ENCODE data around the gene CHP2.
"Not testable (repeated sequence)": the region's sequence is repeated elsewhere in the genome, so short reads cannot be mapped to it uniquely, and the experiment has no call there.

The CHP2 gene

GRCh38 chr16:23748630-23749029 lies 6.2 kb upstream of the CHP2 start:
- DNase-seq = no peak

DNA sequence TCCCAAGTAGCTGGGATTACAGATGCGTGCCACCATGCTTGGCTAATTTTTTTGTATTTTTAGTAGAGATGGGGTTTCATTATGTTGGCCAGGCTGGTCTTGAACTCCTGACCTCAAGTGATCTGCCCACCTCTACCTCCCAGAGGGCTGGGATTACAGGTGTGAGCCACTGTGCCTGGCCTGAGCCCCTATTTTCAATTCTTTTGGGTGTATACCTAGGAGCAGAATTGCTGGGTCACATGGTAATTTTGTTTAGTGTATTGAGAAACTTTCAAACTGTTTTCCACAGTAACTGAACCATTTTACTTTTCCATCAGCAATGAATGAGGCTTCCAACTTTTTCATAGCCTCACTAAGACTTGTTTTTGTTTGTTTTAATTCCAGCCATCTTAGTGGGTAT lies 3.8 kb upstream of the CHP2 start:
- DNase-seq = not testable (repeated sequence)

- no peak for DNase-seq
Observed at GRCh38 chr16:23753908-23754593, 775 bp upstream of the CHP2 start.

DNA sequence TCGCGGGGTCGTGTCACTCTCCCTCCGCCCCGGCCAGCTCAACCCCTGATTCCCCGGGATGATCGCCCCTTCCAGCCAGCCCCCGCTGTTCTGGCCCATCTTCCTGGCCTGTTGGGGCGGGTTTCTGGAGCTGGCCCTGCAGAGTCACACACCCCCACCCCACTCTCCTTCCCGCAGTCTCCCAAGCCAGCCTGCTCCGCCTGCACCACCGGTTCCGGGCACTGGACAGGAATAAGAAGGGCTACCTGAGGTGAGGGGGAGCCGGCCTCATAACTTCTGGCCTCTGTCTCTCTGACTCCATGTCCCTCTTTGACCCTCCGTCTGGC lies 621 bp downstream of the CHP2 start:
- DNase-seq = no peak

DNA sequence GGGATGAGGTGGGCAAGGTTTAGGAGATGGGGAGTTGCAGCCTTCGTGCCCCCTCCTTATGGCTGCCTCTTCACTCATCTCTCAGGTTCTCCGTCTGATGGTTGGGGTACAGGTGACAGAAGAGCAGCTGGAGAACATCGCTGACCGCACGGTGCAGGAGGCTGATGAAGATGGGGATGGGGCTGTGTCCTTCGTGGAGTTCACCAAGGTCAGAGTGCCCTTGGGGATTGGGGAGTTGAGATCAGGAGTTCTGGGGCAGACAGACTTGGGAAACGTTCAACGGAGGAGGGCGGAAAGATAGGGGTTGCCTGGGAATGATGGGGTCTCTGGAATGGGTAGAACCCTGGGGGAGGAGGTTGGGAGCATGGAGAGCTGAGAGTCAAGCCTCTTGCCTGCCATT lies 2.3 kb downstream of the CHP2 start:
- no peak for DNase-seq

- no peak for DNase-seq
Observed at GRCh38 chr16:23757937-23758619, 3.3 kb downstream of the CHP2 start.

DNA sequence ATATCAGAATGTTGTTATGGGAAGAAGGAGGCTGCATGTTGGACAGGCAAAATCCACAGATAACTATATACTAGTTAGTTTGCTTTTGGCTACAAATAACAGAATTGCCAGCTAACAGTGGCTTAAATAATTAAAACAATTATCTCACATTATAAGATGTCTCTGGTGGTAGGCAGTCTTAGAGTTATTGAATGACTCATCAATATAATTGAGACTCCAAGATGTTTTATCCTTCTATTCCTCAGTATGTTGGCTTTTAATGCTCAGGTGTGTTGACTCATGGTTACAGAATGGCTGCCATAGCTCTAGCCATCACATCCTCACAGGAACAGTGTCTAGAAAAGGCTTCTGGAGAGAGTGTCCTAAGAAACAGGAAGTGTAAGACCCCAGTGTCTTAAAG lies 11.1 kb downstream of the CHP2 start:
- no peak for DNase-seq

DNA sequence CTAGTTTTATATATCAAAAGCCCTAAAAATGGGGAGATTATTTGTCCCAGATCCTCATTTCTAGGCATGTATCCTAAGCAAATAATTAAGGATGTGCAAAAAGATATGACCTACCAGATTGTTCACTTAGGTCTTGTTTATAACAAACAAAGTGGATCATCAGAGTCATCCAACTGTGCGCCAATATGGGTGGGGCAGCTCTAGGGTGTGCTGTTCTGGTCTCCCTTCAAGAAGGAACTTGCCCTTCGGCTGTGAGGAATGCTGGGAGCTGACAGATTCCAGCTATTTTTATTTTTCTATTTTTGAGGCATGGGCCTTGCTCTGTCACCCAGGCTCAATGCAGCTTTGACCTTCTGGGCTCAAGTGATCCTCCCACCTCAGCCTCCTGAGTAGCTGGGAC lies 13.8 kb downstream of the CHP2 start:
- DNase-seq = no peak

DNA sequence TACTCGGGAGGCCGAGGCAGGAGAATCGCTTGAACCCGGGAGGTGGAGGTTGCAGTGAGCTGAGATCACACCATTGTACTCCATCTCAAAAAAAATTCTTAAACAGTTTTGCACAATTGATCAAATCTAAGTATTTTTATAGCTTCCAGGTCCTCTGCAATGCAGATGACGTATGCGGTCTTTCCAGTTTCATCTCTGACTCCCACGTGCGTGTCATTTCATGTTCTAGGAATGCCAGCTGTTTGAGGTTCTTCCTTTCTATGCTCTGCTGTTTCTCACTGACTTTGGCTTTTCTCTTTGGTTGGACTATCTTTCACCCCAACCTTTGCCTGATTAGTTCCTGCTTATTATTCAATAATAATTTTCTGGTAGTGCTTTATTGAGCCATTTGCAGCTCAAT lies 16.2 kb downstream of the CHP2 start:
- DNase-seq = no peak

- DNase-seq = no peak
Observed at GRCh38 chr16:23771642-23772041, 16.8 kb downstream of the CHP2 start.

DNA sequence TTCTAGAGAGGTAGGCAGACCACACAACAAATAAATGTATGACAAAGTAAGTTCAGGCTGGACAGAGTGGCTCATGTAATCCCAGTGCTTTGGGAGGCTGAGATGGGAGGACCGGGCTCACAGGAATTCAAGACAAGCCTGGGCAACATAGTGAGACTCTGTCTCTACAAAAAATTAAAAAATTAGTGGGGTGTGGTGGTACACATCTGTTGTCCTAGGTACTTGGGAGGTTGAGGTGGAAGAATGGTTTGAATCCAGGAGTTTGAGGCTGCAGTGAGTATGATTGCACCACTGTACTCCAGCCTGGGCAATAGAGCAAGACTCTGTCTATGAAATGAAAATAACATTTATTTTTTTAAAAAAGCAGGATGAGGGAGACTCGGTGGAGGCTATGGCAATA lies 18.5 kb downstream of the CHP2 start:
- no peak for DNase-seq

DNA sequence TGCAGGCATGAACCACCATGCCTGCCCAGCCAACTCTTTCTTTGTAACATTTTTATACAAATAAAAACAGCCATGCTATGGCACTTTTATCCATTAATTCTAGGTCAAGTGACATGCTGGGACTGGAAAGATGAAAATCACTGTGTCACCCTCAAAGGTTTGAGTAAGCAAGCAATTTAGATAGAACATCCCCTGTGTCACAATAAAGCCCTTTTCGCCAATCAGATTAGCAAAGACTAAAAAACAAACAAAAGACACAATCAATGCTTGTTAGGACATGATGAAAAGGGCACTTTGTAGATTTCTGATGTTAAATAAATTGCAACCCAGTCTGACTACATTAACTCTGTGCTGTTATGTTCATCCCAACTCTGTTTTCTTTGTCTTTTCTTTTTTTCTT lies 26.4 kb downstream of the CHP2 start:
- DNase-seq = no peak

- DNase-seq = no peak
Observed at GRCh38 chr16:23784811-23785447, 30.1 kb downstream of the CHP2 start.

- no peak for DNase-seq
Observed at GRCh38 chr16:23785842-23786241, 31.0 kb downstream of the CHP2 start.

DNA sequence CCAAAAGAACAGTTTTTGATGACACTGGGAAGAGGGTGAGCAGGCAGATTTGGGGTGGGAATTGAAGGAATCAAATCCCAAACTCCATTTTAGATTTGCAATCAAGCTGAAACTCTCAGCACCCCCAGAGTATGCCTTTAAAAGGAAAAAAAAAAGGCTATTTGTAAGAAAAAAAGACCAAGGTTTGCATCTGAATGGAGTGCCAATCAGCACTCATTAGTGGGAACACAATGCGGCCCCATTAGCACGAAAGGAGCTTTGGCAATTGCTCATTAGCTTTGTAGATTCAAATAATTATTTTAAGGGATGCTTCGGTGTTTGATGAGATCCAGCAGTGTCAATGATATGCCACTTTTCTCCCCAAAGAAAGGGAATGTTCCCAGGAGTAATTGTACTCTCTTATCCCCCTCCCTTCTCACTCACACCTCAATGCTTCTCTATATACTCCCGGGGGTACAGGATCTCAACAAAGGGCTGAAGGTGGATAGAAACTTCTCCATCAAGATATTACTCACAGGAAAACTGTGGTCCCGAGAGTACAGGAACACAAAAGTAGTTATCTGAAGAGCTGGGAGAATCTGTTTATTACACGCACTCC lies 32.2 kb downstream of the CHP2 start:
- no peak for DNase-seq

DNA sequence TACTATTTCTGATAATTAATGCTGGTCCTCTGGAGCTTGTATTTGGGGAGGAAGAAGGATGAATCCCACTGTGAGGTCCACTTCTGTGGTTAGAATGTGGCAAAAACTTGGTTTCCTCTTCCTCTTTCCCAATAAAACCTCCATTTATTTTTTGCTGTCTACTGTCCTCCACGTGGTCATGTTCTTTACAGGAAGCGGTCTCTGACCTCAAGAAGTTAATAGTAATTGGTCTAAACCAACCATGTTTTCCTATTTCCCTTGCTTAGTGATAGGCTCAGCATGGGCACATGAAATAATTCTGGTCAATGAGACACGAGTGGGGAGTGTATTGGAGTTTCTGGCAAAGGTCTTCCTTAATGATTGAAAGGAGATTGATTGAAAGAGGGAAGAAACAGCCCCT lies 33.9 kb downstream of the CHP2 start:
- no peak for DNase-seq

DNA sequence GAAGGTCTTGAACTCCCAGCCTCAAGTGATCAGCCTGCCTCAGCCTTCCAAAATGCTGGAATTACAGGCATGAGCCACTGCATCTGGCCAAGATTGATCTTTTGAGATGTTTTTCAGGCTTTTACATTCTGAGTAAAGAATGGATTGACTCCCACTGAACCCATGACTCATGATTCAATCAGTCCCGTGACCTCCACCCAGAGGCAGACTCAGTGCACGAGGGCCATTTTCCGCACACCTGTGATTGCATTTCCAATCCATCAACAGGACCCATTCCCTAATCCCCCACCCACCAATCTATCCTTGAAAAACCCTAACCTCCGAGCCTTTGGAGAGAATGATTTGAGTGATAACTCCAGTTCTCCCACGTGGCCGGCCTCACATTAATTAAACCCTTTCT lies 40.6 kb downstream of the CHP2 start:
- DNase-seq = no peak

DNA sequence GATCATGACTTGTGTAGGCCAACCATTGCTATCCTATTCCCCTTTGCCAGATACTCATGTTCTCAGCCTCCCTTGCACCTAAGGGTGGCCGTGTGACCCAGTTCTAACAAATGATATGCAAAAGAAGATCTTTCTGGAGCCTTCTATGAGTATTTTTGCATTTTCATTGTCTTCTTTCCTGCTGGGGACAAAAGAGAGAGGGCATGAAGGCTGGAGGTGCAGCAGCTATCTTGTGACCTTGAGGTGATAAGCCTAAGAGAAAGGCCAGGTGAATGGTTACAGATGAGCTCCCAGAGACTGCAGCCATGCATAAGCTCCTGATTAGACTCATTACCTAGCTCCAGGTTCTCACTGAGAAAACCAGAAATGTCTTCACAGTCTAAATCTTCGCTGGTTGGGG lies 42.1 kb downstream of the CHP2 start:
- DNase-seq = no peak

DNA sequence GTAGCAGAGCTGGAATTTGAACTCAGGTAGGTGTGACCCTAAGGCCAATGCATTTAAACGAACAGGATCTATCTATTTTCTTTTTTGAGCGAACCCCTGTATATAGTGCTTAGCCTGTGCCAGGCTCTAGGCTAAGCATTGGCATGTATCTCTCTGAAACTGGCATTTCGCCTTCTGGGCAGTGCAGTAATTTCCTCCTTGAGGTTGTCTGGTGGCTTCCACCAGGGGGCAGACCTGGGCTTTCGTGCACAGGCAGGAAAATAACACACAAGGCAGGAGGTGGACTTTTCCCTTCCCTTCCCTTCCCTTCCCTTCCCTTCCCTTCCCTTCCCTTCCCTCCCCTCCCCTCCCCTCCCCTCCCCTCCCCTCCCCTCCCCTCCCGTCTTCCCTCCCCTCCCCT lies 46.6 kb downstream of the CHP2 start:
- peak; percentile 66 for DNase-seq

DNA sequence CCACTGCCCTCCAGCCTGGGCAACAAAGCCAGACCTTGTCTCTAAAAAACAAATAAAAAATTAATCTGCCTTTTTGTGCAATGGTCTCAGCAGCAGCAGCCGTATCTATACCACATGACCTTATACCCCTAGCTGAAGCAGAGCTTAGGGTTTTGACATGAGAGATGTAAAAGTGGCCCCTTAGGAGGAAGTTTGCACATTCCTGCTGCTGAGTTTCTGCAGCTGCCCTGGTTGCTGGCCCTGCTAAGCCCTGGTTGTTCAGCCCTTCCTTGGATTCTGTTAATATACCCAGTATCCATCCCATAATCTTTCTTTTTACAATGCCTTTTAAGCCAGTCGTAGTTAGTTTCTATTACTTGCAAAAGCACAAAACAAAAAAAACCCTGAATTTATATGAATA lies 48.0 kb downstream of the CHP2 start:
- no peak for DNase-seq

DNA sequence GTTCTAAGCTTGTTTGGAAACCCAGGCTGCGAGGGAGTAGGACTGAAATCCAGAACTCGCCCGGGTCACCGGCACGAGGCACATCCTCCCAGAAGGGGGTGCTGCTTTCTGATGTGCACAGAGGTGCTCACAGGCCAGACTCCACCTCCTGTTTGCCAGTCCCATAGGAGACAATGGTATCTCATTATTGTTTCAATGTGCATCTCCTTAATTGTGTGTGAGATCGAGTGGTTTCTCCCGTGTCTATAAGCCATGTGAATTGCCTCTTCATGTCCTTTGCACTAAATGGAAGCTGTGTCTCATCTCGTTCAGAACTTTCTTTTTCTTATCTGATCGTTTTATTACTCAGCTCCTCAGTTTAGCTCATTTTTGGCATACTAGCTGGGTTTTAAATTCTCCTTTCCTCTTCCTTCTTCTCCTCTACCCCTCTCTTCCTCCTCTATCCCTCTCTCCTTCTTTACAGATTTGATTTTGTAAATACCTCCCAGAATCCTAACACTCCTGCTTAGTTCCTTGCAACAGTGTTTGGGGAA lies 48.8 kb downstream of the CHP2 start:
- DNase-seq = peak; percentile 30

DNA sequence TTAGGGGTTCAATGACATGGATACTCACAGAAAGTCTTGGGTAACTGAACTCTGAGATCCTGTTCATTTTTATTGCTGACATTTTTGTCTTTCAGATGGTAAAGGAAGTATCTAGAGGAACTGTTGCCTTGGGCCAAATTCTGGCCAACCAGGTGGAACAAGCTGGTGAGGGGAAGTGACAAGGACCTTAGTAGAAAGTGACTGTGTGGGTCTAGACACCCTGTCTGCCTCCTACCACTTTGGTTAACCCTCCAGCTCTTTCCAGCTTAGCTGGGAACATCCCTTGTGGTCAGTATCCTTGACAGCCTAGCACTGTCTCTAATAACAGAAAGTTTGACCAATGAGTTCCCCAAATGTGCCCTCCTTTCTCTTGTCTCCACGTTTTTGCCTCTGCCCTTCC lies 52.2 kb downstream of the CHP2 start:
- DNase-seq = no peak
